WTC11 (cell line): ENCODE data around the gene CCDC17.

Source experiments
- ATF1 ChIP-seq: sonication (generic); formaldehyde crosslinking; IDR thresholded peaks from 2 replicates; pipeline ENCODE4 v1.8.1; 2023; ENCODE audit warnings: mild to moderate bottlenecking, moderate library complexity, missing genetic modification reagents
- CREB1 ChIP-seq: sonication (generic); formaldehyde crosslinking; IDR thresholded peaks from 2 replicates; pipeline ENCODE4 v1.8.0; 2023; ENCODE audit warnings: mild to moderate bottlenecking, missing genetic modification reagents
- ESRRA ChIP-seq: sonication (generic); formaldehyde crosslinking; IDR thresholded peaks from 2 replicates; pipeline ENCODE4 v1.8.1; 2022; ENCODE audit warnings: mild to moderate bottlenecking, missing genetic modification reagents, borderline replicate concordance
- HMGA2 ChIP-seq: fragments of 250-450 bp; sonication (Bioruptor Pico); IDR thresholded peaks from 2 replicates; pipeline ENCODE4 v1.4.0; 2021; ENCODE audit warnings: mild to moderate bottlenecking, moderate library complexity
- TP53 ChIP-seq: sonication (generic); formaldehyde crosslinking; IDR thresholded peaks from 2 replicates; pipeline ENCODE4 v1.8.1; 2023; ENCODE audit warnings: mild to moderate bottlenecking, missing genetic modification reagents
- TF ChIP-seq, protein P1 (sequence below): fragments of 200-600 bp; IDR thresholded peaks from 2 replicates; pipeline ENCODE4 v1.8.0; 2022; ENCODE audit warnings: antibody characterized with exemption
- TF ChIP-seq, protein P2 (sequence below): sonication (generic); formaldehyde crosslinking; IDR thresholded peaks from 2 replicates; pipeline ENCODE4 v1.8.1; 2022; ENCODE audit warnings: mild to moderate bottlenecking, missing genetic modification reagents, moderate library complexity, borderline replicate concordance
- TF ChIP-seq, protein P3 (sequence below): sonication (generic); formaldehyde crosslinking; IDR thresholded peaks from 2 replicates; pipeline ENCODE4 v1.8.0; 2022; ENCODE audit warnings: mild to moderate bottlenecking, missing genetic modification reagents
- TF ChIP-seq, protein P4 (sequence below): fragments of 250-450 bp; sonication (Bioruptor Pico); IDR thresholded peaks from 2 replicates; pipeline ENCODE4 v1.9.0; 2021; ENCODE audit warnings: mild to moderate bottlenecking
- TF ChIP-seq, protein P5 (sequence below): sonication (generic); formaldehyde crosslinking; IDR thresholded peaks from 2 replicates; pipeline ENCODE4 v1.8.1; 2022; ENCODE audit warnings: low read depth, missing genetic modification reagents, borderline replicate concordance
- TF ChIP-seq, protein P6 (sequence below): sonication (generic); formaldehyde crosslinking; IDR thresholded peaks from 2 replicates; pipeline ENCODE4 v1.8.0; 2023; ENCODE audit warnings: missing genetic modification reagents, mild to moderate bottlenecking, borderline replicate concordance

DNA sequence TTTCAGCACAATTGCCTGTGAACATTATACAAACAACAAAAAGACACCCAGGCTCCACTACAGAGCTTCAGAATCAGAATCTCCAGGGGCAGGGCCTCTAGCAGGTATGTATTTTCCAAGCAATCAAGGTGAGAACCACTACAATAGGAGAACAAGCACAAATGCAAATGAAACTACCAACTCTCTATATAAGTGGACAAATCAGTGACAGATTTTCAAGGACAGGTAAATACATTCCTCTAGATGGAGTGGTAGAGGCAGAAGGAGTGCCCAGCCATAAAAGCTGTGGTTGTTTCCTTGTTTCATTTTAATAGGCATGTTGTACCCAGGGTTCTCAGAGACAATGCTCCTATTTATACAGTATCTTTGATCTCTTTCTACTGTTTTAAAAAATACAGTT lies 20.1 kb upstream of the CCDC17 start:
- TF ChIP-seq, protein P1, sequence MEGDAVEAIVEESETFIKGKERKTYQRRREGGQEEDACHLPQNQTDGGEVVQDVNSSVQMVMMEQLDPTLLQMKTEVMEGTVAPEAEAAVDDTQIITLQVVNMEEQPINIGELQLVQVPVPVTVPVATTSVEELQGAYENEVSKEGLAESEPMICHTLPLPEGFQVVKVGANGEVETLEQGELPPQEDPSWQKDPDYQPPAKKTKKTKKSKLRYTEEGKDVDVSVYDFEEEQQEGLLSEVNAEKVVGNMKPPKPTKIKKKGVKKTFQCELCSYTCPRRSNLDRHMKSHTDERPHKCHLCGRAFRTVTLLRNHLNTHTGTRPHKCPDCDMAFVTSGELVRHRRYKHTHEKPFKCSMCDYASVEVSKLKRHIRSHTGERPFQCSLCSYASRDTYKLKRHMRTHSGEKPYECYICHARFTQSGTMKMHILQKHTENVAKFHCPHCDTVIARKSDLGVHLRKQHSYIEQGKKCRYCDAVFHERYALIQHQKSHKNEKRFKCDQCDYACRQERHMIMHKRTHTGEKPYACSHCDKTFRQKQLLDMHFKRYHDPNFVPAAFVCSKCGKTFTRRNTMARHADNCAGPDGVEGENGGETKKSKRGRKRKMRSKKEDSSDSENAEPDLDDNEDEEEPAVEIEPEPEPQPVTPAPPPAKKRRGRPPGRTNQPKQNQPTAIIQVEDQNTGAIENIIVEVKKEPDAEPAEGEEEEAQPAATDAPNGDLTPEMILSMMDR, result no peak
- TF ChIP-seq, protein P2, sequence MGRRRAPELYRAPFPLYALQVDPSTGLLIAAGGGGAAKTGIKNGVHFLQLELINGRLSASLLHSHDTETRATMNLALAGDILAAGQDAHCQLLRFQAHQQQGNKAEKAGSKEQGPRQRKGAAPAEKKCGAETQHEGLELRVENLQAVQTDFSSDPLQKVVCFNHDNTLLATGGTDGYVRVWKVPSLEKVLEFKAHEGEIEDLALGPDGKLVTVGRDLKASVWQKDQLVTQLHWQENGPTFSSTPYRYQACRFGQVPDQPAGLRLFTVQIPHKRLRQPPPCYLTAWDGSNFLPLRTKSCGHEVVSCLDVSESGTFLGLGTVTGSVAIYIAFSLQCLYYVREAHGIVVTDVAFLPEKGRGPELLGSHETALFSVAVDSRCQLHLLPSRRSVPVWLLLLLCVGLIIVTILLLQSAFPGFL (CRISPR knock-in tag), result no peak
- TF ChIP-seq CREB1 (CRISPR knock-in tag), result no peak
- TF ChIP-seq, protein P3, sequence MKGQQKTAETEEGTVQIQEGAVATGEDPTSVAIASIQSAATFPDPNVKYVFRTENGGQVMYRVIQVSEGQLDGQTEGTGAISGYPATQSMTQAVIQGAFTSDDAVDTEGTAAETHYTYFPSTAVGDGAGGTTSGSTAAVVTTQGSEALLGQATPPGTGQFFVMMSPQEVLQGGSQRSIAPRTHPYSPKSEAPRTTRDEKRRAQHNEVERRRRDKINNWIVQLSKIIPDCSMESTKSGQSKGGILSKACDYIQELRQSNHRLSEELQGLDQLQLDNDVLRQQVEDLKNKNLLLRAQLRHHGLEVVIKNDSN (CRISPR knock-in tag), result no peak
- no peak for TF ChIP-seq ESRRA
- TF ChIP-seq, protein P4, sequence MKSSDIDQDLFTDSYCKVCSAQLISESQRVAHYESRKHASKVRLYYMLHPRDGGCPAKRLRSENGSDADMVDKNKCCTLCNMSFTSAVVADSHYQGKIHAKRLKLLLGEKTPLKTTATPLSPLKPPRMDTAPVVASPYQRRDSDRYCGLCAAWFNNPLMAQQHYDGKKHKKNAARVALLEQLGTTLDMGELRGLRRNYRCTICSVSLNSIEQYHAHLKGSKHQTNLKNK (CRISPR knock-in tag), result no peak
- TF ChIP-seq HMGA2 (CRISPR knock-in tag), result no peak
- no peak for TF ChIP-seq TP53 (CRISPR knock-in tag)
- TF ChIP-seq, protein P5, sequence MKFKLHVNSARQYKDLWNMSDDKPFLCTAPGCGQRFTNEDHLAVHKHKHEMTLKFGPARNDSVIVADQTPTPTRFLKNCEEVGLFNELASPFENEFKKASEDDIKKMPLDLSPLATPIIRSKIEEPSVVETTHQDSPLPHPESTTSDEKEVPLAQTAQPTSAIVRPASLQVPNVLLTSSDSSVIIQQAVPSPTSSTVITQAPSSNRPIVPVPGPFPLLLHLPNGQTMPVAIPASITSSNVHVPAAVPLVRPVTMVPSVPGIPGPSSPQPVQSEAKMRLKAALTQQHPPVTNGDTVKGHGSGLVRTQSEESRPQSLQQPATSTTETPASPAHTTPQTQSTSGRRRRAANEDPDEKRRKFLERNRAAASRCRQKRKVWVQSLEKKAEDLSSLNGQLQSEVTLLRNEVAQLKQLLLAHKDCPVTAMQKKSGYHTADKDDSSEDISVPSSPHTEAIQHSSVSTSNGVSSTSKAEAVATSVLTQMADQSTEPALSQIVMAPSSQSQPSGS (CRISPR knock-in tag), result no peak
- no peak for TF ChIP-seq ATF1 (CRISPR knock-in tag)
- TF ChIP-seq, protein P6, sequence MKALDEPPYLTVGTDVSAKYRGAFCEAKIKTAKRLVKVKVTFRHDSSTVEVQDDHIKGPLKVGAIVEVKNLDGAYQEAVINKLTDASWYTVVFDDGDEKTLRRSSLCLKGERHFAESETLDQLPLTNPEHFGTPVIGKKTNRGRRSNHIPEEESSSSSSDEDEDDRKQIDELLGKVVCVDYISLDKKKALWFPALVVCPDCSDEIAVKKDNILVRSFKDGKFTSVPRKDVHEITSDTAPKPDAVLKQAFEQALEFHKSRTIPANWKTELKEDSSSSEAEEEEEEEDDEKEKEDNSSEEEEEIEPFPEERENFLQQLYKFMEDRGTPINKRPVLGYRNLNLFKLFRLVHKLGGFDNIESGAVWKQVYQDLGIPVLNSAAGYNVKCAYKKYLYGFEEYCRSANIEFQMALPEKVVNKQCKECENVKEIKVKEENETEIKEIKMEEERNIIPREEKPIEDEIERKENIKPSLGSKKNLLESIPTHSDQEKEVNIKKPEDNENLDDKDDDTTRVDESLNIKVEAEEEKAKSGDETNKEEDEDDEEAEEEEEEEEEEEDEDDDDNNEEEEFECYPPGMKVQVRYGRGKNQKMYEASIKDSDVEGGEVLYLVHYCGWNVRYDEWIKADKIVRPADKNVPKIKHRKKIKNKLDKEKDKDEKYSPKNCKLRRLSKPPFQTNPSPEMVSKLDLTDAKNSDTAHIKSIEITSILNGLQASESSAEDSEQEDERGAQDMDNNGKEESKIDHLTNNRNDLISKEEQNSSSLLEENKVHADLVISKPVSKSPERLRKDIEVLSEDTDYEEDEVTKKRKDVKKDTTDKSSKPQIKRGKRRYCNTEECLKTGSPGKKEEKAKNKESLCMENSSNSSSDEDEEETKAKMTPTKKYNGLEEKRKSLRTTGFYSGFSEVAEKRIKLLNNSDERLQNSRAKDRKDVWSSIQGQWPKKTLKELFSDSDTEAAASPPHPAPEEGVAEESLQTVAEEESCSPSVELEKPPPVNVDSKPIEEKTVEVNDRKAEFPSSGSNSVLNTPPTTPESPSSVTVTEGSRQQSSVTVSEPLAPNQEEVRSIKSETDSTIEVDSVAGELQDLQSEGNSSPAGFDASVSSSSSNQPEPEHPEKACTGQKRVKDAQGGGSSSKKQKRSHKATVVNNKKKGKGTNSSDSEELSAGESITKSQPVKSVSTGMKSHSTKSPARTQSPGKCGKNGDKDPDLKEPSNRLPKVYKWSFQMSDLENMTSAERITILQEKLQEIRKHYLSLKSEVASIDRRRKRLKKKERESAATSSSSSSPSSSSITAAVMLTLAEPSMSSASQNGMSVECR (CRISPR knock-in tag), result no peak
